Activated CD4-positive, alpha-beta T cell treated with anti-CD3 and anti-CD28 coated beads, Interleukin-2, amount 10 ng/mL, durations not matched to agents 7 days and 5 days (primary cell): ENCODE results near the gene ZNF813. TPM values are rescaled to one million over a fixed set of nuclear protein-coding genes. Genes with fewer than 3 reads are reported as not detected.

Experiments
- CTCF ChIA-PET: fragments of 350-600 bp; sonication (Branson Sonifier 250); formaldehyde crosslinking; loops from one replicate; lab custom pipeline; 2021; ENCODE audit warnings: antibody characterized with exemption; lab: Charles Lee
- POLR2A ChIA-PET: fragments of 350-600 bp; sonication (Branson Sonifier 250); formaldehyde crosslinking; loops from one replicate; lab custom pipeline; 2021; ENCODE audit warnings: antibody characterized with exemption; lab: Charles Lee
- DNase-seq: peaks from one replicate; pipeline ENCODE4 v3.0.0-alpha.2; 2020
- H3K27ac Mint-ChIP-seq: one replicate; pipeline ENCODE4 v1.8.0; 2021; ENCODE audit warnings: mild to moderate bottlenecking, moderate library complexity, mixed read lengths
- H3K27me3 Mint-ChIP-seq: one replicate; pipeline ENCODE4 v1.8.0; 2021; ENCODE audit warnings: mixed read lengths
- H3K36me3 Mint-ChIP-seq: one replicate; pipeline ENCODE4 v1.8.0; 2021; ENCODE audit warnings: low read depth, mixed read lengths
- H3K4me1 Mint-ChIP-seq: one replicate; pipeline ENCODE4 v1.8.0; 2021; ENCODE audit warnings: mixed read lengths
- H3K4me3 Mint-ChIP-seq: one replicate; pipeline ENCODE4 v1.8.0; 2021; ENCODE audit warnings: mild to moderate bottlenecking, moderate library complexity, mixed read lengths
- H3K9me3 Mint-ChIP-seq: one replicate; pipeline ENCODE4 v1.8.0; 2021; ENCODE audit warnings: mixed read lengths
- total RNA-seq, 2 experiments: library from RNA; stranded (reverse); gene quantifications; one replicate each; pipeline ENCODE4 v1.2.3, GENCODE V29; 2021

ZNF813 gene
- total RNA-seq, 2 experiments from 2014 or later = 4.6 to 6.8 TPM

DNA sequence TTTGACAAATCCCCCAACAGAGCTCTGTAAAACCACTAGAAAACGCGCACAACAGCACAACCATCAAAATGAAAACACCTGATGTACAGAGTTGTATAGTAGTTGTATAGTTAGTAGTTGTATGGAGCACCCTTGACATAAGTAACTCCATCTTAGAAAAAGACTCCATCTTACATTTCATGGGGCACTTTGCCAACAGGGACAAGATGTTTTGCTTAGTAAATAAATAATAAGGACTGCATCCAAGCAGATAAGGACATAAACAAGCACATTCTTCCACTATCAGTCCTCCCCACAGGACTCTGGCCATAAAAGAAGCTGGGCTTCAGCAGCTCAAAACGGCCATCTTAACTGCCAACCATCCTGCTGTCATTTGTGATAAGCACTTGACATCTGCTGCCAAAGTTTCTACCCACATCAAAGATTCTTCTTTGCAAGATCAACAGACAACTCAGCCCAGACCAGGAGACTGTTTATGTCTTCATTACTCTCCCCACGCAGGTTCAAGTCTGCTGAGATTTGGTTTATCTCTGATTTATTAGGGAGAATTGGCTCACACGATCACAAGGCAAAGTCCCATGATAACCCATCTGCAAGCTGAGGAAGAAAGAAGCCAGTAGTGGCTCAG lies 49.7 kb downstream of the ZNF813 start:
- H3K4me3 Mint-ChIP-seq = no peak overlapping the region
- H3K36me3 Mint-ChIP-seq = peaks cover 25% of the 10 kb centered on the region
- no peak for DNase-seq
- CTCF ChIA-PET = interaction anchor here (1.0 kb wide), 1 partner anchor 276 kb away, joined by 3 read pairs; no protein-coding TSS in a partner anchor
- POLR2A ChIA-PET = no interaction called here
- no peaks in the 10 kb centered on the region for H3K27me3 Mint-ChIP-seq
- H3K9me3 Mint-ChIP-seq = peaks cover 15% of the 10 kb centered on the region
- peaks cover 19% of the 10 kb centered on the region for H3K4me1 Mint-ChIP-seq
- H3K27ac Mint-ChIP-seq = no peak overlapping the region

DNA sequence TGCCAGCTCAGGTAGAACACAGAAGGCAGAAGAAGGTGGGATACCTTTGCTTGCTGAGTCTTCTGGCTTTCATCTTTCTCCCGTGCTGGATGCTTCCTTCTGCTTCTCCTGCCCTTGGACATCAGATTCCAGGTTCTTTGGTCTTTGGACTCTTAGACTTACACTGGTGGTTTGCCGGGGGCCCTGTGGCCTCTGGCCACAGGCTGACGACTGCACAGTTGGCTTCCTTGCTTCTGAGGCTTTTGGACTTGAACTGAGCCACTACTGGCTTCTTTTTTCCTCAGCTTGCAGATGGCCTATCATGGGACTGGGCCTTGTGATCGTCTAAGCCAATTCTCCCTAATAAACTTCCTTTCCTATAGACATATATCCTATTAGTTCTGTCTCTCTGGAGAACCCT lies 50.6 kb downstream of the ZNF813 start:
- Mint-ChIP-seq H3K9me3 (peaks cover 19% of the 10 kb centered on the region), H3K4me3 (no peak overlapping the region), H3K27ac (no peak overlapping the region), H3K36me3 (peaks cover 30% of the 10 kb centered on the region), H3K27me3 (no peaks in the 10 kb centered on the region), H3K4me1 (peaks cover 23% of the 10 kb centered on the region)
- ChIA-PET CTCF (no interaction called here), POLR2A (no interaction called here)
- DNase-seq = no peak

DNA sequence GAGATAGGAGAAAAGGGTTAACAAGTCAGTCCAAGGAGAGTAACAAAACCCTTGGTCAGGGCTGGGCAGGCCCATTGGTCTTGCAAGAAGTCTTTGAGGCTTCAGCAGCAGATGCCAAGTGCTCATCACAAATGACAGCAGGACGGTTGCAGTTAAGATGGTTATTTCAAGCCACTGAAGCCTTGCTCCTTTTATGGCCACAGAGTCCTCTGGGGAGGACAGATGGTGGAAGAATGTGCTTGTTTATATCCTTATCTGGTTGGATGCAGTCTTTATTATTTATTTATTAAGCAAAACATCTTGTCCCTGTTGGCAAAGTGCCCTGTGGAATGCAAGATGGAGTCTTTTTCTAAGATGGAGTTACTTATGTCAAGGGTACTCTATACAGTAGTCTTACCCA lies 51.2 kb downstream of the ZNF813 start:
- Mint-ChIP-seq H3K27ac (no peak overlapping the region), H3K27me3 (no peaks in the 10 kb centered on the region), H3K4me1 (peaks cover 23% of the 10 kb centered on the region), H3K4me3 (no peak overlapping the region), H3K36me3 (peaks cover 36% of the 10 kb centered on the region), H3K9me3 (peaks cover 21% of the 10 kb centered on the region)
- ChIA-PET CTCF (no interaction called here), POLR2A (no interaction called here)
- no peak for DNase-seq

DNA sequence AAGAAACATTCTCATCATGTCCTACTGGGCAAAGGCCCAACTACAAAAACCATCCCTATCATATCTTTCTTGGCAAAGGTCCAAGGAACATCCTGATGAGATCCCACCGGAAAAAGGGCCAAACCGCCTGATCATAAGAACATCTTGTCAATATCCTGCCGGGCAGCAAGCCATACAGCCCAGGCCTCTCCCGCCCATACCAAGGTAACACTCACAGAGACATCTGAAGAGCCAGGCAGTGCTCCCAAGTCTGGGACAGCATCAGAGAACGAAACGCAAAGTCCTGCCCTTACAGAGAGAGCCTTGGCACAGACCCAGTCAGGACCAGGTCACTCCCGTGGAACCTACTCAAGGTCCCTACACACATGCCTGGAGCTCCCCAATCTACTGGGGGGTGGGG lies 51.9 kb downstream of the ZNF813 start:
- no peak for DNase-seq
- ChIA-PET POLR2A (no interaction called here), CTCF (interaction anchor here (0.6 kb wide), 1 partner anchor 37 kb away, joined by 3 read pairs; no protein-coding TSS in a partner anchor)
- H3K9me3 Mint-ChIP-seq = peaks cover 25% of the 10 kb centered on the region
- peak overlapping the region; percentile 9 for H3K4me3 Mint-ChIP-seq
- no peaks in the 10 kb centered on the region for H3K27me3 Mint-ChIP-seq
- no peak overlapping the region for H3K27ac Mint-ChIP-seq
- peaks cover 24% of the 10 kb centered on the region for H3K4me1 Mint-ChIP-seq
- peaks cover 42% of the 10 kb centered on the region for H3K36me3 Mint-ChIP-seq

DNA sequence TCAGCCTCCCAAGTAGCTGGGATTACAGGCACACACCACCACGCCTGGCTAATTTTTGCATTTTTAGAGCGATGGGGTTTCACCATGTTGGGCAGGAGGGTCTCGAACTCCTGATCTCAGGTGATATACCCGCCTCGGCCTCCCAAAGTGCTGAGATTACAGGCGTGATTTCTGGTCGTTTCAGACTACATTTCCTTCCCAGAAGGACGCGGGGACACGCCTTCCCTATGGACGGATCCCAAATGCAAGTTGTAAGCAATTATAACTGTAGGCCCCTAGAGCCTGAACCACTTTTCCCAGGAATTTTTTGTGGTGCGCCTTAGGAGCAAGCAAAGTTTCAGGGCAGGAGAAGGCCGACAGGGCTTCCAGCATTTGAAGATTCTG lies 52.6 kb downstream of the ZNF813 start:
- CTCF ChIA-PET = interaction anchor here (0.6 kb wide), 1 partner anchor 36 kb away, joined by 3 read pairs; no protein-coding TSS in a partner anchor
- peak; percentile 7 for DNase-seq
- H3K9me3 Mint-ChIP-seq = peaks cover 26% of the 10 kb centered on the region
- H3K27ac Mint-ChIP-seq = peak overlapping the region; percentile 96
- peaks cover 46% of the 10 kb centered on the region for H3K36me3 Mint-ChIP-seq
- H3K4me3 Mint-ChIP-seq = peak overlapping the region; percentile 99
- peaks cover 26% of the 10 kb centered on the region for H3K4me1 Mint-ChIP-seq
- POLR2A ChIA-PET = no interaction called here
- no peaks in the 10 kb centered on the region for H3K27me3 Mint-ChIP-seq

DNA sequence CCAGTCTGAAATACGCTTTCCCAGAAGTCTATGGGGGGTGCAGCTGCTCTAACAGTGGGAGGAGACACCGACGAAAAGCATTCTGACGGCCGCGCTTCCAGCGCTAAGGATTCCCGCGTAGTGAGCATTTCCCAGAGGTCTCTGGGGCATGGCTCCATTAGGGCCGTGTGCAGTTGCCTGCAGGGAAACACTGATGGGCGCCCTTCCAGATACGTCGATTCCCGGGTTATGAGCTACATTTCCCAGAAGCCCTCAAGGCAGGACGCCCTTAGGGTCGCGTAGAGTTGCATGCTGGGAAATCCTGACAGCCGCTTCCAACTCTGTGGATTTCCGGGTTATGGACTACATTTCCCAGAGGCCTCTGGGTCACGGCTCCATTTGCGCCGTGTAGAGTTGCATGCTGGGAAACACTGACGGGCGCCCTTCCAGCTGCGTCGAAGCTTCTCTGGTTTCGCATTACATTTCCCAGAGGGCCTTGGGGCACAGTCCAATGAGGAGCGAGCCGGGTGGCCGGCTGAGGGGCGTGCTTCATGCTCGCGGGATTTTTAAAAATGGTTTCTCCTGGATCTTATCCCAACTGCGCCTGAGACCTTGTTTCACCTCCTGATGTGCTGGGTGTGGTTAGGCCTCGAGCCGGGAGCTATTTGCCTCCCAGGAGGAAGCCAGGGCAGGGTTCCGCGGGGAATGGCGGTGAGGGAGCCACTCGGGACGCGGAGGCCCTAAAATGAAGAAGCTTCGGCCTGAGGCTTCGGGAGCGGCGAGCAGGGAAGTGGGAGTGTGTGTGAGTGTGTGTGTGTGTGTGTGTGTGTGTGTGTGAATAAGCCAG lies 53.2 kb downstream of the ZNF813 start:
- peaks cover 29% of the 10 kb centered on the region for H3K9me3 Mint-ChIP-seq
- peak overlapping the region; percentile 99 for H3K4me3 Mint-ChIP-seq
- CTCF ChIA-PET = no interaction called here
- POLR2A ChIA-PET = no interaction called here
- H3K27me3 Mint-ChIP-seq = no peaks in the 10 kb centered on the region
- H3K27ac Mint-ChIP-seq = peak overlapping the region; percentile 96
- DNase-seq = peak; percentile 92
- peaks cover 26% of the 10 kb centered on the region for H3K4me1 Mint-ChIP-seq
- peaks cover 52% of the 10 kb centered on the region for H3K36me3 Mint-ChIP-seq

DNA sequence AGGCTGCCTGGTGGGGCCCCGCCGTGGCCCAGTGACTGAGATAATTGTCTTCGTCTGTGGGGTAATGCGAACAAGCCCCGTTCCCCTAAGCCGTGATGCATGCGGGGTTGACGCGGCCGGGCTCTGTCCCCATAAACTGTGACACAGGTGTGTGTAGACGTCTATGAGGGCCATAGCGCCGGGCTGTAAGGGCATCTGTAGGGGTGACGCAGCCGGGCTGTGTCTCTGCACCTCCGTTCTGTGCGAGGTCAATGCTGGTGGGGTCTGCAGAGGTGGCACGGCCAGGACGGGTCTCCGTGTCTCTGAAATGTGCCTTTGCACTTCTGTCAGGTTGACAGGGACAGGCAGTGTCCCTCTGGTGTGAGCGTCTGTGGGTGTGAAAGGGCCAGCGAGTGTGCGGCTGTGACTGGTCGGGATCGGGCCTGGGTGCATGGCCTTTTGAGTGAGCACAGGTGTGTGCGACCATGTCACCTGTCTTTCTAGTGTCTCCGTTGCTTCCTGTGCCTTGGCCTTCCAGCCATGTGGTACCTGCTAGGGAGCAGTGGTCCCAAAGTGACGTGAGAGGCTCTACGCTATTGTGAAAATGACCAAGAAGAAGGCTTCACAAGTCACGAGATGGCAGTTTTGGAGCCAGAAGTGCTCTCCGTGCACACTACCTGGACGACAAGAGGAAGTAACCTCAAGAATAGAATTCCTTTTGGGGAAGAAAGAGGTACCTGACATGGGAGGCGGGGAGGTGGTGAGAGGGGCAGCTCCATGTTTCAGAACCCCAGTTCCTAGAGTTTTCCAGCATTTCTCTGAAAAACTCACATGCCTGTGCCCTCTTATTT lies 54.1 kb downstream of the ZNF813 start:
- peak overlapping the region; percentile 99 for H3K4me3 Mint-ChIP-seq
- POLR2A ChIA-PET = no interaction called here
- no peaks in the 10 kb centered on the region for H3K27me3 Mint-ChIP-seq
- no peak for DNase-seq
- CTCF ChIA-PET = interaction anchor here (0.5 kb wide), 1 partner anchor 970 kb away, joined by 3 read pairs; no protein-coding TSS in a partner anchor
- peaks cover 34% of the 10 kb centered on the region for H3K9me3 Mint-ChIP-seq
- H3K4me1 Mint-ChIP-seq = peaks cover 26% of the 10 kb centered on the region
- H3K36me3 Mint-ChIP-seq = peaks cover 58% of the 10 kb centered on the region
- peak overlapping the region; percentile 96 for H3K27ac Mint-ChIP-seq

DNA sequence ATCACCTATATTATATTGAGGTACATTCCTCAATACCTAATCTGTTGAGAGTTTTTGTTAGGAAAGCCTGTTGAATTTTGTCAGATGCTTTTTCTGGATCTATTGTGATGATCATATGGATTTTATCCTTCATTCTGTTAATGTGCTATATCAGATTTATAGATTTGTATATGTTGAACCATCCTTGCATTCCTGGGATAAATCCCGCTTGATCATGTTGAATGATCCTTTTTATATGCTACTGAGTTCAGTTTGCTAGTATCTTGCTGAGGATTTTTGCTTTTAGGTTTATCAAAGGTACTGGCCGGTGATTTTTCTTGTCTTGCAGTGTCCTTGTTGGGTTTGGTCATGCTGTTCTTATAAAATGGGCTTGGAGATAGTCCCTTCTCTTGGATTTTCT lies 58.4 kb downstream of the ZNF813 start:
- H3K4me1 Mint-ChIP-seq = peaks cover 20% of the 10 kb centered on the region
- H3K36me3 Mint-ChIP-seq = peaks cover 53% of the 10 kb centered on the region
- ChIA-PET CTCF (no interaction called here), POLR2A (no interaction called here)
- H3K27ac Mint-ChIP-seq = no peak overlapping the region
- peaks cover 22% of the 10 kb centered on the region for H3K9me3 Mint-ChIP-seq
- H3K27me3 Mint-ChIP-seq = no peaks in the 10 kb centered on the region
- H3K4me3 Mint-ChIP-seq = no peak overlapping the region
- DNase-seq = no peak

DNA sequence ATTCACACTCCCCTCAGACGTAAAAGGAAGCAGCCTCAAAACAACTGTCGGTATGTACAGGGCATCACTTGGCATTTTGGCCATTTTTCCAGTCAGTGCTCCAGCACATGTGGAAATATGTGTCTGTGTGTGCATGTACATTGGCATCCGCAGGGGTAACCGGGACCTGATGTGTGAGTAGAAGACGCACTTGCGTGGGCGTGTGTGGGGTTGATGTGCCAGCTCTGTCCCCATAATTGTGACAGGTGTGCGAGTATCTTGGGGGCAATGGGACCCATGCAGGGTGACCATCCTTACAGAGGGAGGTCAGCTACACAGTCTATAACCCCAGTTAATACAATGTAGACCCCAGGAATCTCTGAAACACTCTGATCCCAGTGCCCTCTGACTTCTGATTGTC lies 63.1 kb downstream of the ZNF813 start:
- no peak for DNase-seq
- Mint-ChIP-seq H3K4me1 (no peaks in the 10 kb centered on the region), H3K27me3 (no peaks in the 10 kb centered on the region), H3K27ac (no peak overlapping the region), H3K36me3 (peaks cover 24% of the 10 kb centered on the region), H3K4me3 (no peak overlapping the region), H3K9me3 (peaks cover 9% of the 10 kb centered on the region)
- POLR2A ChIA-PET = no interaction called here
- CTCF ChIA-PET = no interaction called here

DNA sequence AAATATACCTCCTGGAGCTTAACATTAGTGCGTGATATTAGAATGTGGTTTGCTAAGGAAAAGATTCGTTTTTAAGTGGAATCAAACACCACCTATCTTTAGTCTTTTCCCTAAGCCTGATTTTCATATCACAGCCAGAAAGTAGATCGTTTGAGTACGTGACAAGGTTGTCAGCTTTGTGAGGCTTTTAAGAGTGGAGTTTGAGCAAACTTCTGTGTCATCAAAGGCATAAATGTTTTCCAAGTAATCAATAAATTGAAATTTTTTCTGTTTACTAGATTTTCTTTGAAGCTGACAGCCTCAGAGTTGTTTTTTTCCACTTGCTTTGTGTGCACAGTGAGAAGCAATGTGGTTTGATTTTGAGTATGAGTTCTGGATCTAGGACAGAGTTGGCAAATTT lies 63.9 kb downstream of the ZNF813 start:
- ChIA-PET POLR2A (no interaction called here), CTCF (no interaction called here)
- H3K27ac Mint-ChIP-seq = no peak overlapping the region
- peaks cover 2% of the 10 kb centered on the region for H3K9me3 Mint-ChIP-seq
- no peaks in the 10 kb centered on the region for H3K27me3 Mint-ChIP-seq
- DNase-seq = no peak
- peaks cover 4% of the 10 kb centered on the region for H3K4me1 Mint-ChIP-seq
- H3K36me3 Mint-ChIP-seq = peaks cover 20% of the 10 kb centered on the region
- no peak overlapping the region for H3K4me3 Mint-ChIP-seq

DNA sequence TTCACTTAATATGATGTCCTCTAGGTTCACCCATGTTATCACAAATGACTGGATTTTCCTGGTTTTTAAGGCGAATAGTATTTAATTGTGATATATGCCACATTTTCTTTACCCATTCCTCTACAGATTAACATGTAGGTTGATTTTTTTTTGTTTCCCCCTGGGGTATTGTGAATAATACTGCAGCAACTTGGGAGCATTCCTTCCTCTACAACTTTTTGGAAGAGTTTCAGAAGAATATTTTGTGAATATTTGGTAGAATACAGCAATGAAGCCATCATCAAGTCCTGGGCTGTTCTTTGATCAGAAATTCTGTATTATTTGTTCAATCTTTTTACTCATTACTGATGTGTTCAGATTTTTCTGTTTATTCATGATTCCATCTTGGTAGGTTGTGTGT lies 64.8 kb downstream of the ZNF813 start:
- H3K36me3 Mint-ChIP-seq = peaks cover 18% of the 10 kb centered on the region
- H3K27ac Mint-ChIP-seq = no peak overlapping the region
- peaks cover 10% of the 10 kb centered on the region for H3K4me1 Mint-ChIP-seq
- ChIA-PET POLR2A (no interaction called here), CTCF (no interaction called here)
- no peak for DNase-seq
- no peaks in the 10 kb centered on the region for H3K27me3 Mint-ChIP-seq
- H3K9me3 Mint-ChIP-seq = peaks cover 2% of the 10 kb centered on the region
- H3K4me3 Mint-ChIP-seq = no peak overlapping the region

DNA sequence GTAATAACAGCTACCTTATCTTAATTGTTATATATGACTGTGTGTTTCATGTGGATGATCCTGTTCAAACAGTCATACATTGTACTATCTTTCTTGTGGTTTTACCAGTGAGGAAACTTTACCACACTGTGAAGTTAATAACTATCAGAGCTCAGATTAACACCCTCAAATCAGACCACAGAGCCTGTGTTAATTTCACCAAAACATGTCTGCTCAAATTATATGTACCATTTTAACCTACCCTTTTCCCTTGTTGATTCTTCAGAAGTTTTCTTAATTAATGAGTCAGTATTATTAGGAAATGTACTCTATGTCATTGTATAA lies 68.7 kb downstream of the ZNF813 start:
- no peak overlapping the region for H3K4me3 Mint-ChIP-seq
- no peak for DNase-seq
- POLR2A ChIA-PET = no interaction called here
- peaks cover 17% of the 10 kb centered on the region for H3K4me1 Mint-ChIP-seq
- peak overlapping the region; percentile 67 for H3K27ac Mint-ChIP-seq
- CTCF ChIA-PET = interaction anchor here (1.3 kb wide), 1 partner anchor 27 kb away, joined by 3 read pairs; no protein-coding TSS in a partner anchor
- H3K27me3 Mint-ChIP-seq = no peaks in the 10 kb centered on the region
- peaks cover 5% of the 10 kb centered on the region for H3K9me3 Mint-ChIP-seq
- peaks cover 27% of the 10 kb centered on the region for H3K36me3 Mint-ChIP-seq
